ENCODE data around the gene PHGDH.

The PHGDH gene

GRCh38 chr1:119790451-119791198 lies 78.9 kb downstream of the PHGDH start:
- no peak overlapping the region for H3K4me3 ChIP-seq (ENCODE audit: low read length)
- H3K4me1 ChIP-seq (ENCODE audit: control insufficient read depth, insufficient read depth, low read length) = 0 out of 2 replicates have a peak, but pooled peaks cover 2% of the 10 kb centered on the region
- no peak overlapping the region for H3K27ac ChIP-seq (ENCODE audit: low read length)
- H3K9me3 ChIP-seq (ENCODE audit: control insufficient read depth, insufficient read depth, low read length) = no peaks in the 10 kb centered on the region
- no CpG with 5 or more reads among the region's 9 CpGs for WGBS (ENCODE audit: insufficient coverage, insufficient read length)
- no peak for DNase-seq (ENCODE audit: low read depth, low spot score)
- no peaks in the 10 kb centered on the region for H3K36me3 ChIP-seq (ENCODE audit: control insufficient read depth, insufficient read depth, low read length)
- no peaks in the 10 kb centered on the region for H3K27me3 ChIP-seq (ENCODE audit: control insufficient read depth, insufficient read depth, low read length)

- Histone ChIP-seq H3K4me3 (ENCODE audit: low read length) (no peak overlapping the region), H3K27ac (ENCODE audit: low read length) (no peak overlapping the region), H3K36me3 (ENCODE audit: control insufficient read depth, insufficient read depth, low read length) (no peaks in the 10 kb centered on the region), H3K9me3 (ENCODE audit: control insufficient read depth, insufficient read depth, low read length) (no peaks in the 10 kb centered on the region), H3K27me3 (ENCODE audit: control insufficient read depth, insufficient read depth, low read length) (no peaks in the 10 kb centered on the region), H3K4me1 (ENCODE audit: control insufficient read depth, insufficient read depth, low read length) (0 out of 2 replicates have a peak, but pooled peaks cover 2% of the 10 kb centered on the region)
- no peak for DNase-seq (ENCODE audit: low read depth, low spot score)
- no CpG with 5 or more reads among the region's 4 CpGs for WGBS (ENCODE audit: insufficient coverage, insufficient read length)
Observed at GRCh38 chr1:119791377-119791776, 79.6 kb downstream of the PHGDH start.
